Measurements from ENCODE around the gene TIAL1. TPM values are rescaled to one million over a fixed set of nuclear protein-coding genes. Genes with fewer than 3 reads are reported as not detected.

The TIAL1 gene
- total and polyA plus RNA-seq, 4 donors: 44.0 to 149 (median 65.4) TPM

- 79 to 84% methylated on average over 3 of the region's 3 CpGs for WGBS, 2 donors
- H3K27me3 ChIP-seq (ENCODE audit: control insufficient read depth in 3 of 3, insufficient read depth in 3 of 3, low read length in 2 of 3): no peaks in the 10 kb centered on the region
- H3K4me1 ChIP-seq (ENCODE audit: control insufficient read depth in 5 of 5, insufficient read depth in 5 of 5, low read length in 5 of 5): no peaks in the 10 kb centered on the region
- H3K9me3 ChIP-seq (ENCODE audit: control insufficient read depth in 4 of 4, insufficient read depth in 3 of 4, low read length in 3 of 4): no peaks in the 10 kb centered on the region
- H3K27ac ChIP-seq (ENCODE audit: low read depth in 1 of 2, low read length in 1 of 2): no peak overlapping the region
- H3K4me3 ChIP-seq: no peak overlapping the region
- no peak overlapping the region for H3K9ac ChIP-seq (ENCODE audit: insufficient read depth in 1 of 2, low read length in 2 of 2)
- H3K36me3 ChIP-seq (ENCODE audit: control insufficient read depth in 4 of 4, insufficient read depth in 4 of 4, low read length in 4 of 4): no peaks in the 10 kb centered on the region
- DNase-seq (peak in 1 of 3 donors; percentile 27), ATAC-seq (ENCODE audit: insufficient read depth, low FRiP score) (no peak)
- no peak for TF ChIP-seq CTCF (IDR thresholded peaks at IDR 0.05; ENCODE audit: control extremely low read depth, extremely low read depth)
Measured at GRCh38 chr10:119633538-119634218, 36.9 kb upstream of the TIAL1 start.

DNA sequence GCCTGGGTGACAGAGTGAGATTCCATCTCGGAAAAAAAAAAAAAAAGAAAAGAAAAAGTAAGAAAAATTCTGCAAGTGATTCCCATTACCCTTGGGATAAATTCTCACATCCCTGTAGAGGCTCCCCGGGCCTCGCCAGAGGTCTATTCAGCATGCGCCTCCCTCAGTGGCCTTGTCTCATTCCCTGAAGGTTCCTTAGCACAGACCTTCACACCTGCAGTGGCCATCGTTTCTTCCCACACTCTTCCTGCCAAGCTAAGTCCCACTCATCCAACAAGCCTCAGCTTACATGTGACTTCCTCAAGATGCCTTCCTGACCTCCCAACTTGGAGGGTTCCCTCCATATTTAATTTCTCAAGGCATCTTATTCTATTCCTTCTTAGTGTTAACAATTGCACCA is 33.5 kb upstream of the TIAL1 start:
- ATAC-seq (ENCODE audit: insufficient read depth, low FRiP score): no peak
- Histone ChIP-seq H3K4me3 (no peak overlapping the region), H3K9me3 (ENCODE audit: control insufficient read depth in 4 of 4, insufficient read depth in 3 of 4, low read length in 3 of 4) (no peaks in the 10 kb centered on the region), H3K36me3 (ENCODE audit: control insufficient read depth in 4 of 4, insufficient read depth in 4 of 4, low read length in 4 of 4) (no peaks in the 10 kb centered on the region), H3K27ac (ENCODE audit: low read depth in 1 of 2, low read length in 1 of 2) (no peak overlapping the region), H3K4me1 (ENCODE audit: control insufficient read depth in 5 of 5, insufficient read depth in 5 of 5, low read length in 5 of 5) (no peaks in the 10 kb centered on the region), H3K27me3 (ENCODE audit: control insufficient read depth in 3 of 3, insufficient read depth in 3 of 3, low read length in 2 of 3) (no peaks in the 10 kb centered on the region), H3K9ac (ENCODE audit: insufficient read depth in 1 of 2, low read length in 2 of 2) (no peak overlapping the region)
- DNase-seq: no peak
- WGBS, 2 donors: 86 to 97% methylated on average over 5 of the region's 5 CpGs
- TF ChIP-seq CTCF (IDR thresholded peaks at IDR 0.05; ENCODE audit: control extremely low read depth, extremely low read depth): no peak

DNA sequence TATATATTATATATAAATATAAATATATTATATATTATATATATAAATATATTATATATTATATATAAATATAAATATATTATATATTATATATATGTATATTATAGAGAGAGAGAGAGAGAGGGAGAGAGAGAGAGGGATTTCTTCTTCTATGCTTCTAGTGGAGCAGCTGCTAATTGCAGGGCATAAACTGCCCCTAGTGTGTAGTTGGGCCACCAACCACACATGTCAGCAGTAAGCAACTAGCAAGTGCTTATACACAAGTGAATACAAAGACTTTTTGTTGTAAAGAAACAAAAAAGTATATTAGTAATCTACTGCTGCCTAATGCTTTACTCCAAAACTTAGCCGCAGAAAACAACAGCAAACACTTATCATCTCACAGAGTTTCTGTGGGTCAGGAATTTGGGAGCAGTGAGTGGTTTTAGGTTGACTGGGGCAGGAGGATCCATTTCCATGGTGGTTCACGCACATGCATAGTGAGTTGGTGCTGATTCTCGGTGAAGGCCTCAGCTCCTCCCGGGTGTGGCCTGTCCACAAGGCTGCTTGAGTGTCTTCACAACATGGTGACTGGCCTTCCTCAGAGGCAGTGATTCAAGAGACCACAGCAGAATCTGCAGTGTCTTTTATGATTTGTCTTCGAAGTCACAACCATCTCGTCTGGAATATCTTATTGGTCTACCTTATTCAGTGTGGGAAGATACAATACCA is 29.0 kb upstream of the TIAL1 start:
- Histone ChIP-seq H3K4me3 (no peak overlapping the region), H3K27ac (ENCODE audit: low read depth in 1 of 2, low read length in 1 of 2) (no peak overlapping the region), H3K36me3 (ENCODE audit: control insufficient read depth in 4 of 4, insufficient read depth in 4 of 4, low read length in 4 of 4) (no peaks in the 10 kb centered on the region), H3K9me3 (ENCODE audit: control insufficient read depth in 4 of 4, insufficient read depth in 3 of 4, low read length in 3 of 4) (no peaks in the 10 kb centered on the region), H3K27me3 (ENCODE audit: control insufficient read depth in 3 of 3, insufficient read depth in 3 of 3, low read length in 2 of 3) (no peaks in the 10 kb centered on the region), H3K4me1 (ENCODE audit: control insufficient read depth in 5 of 5, insufficient read depth in 5 of 5, low read length in 5 of 5) (no peaks in the 10 kb centered on the region), H3K9ac (ENCODE audit: insufficient read depth in 1 of 2, low read length in 2 of 2) (no peak overlapping the region)
- WGBS, 2 donors: 96 to 99% methylated on average over 6 of the region's 6 CpGs
- DNase-seq (no peak), ATAC-seq (ENCODE audit: insufficient read depth, low FRiP score) (no peak)
- TF ChIP-seq CTCF (IDR thresholded peaks at IDR 0.05; ENCODE audit: control extremely low read depth, extremely low read depth): no peak
